Renal cortical epithelial cell (primary cell): Measurements from ENCODE around the gene ODF4. TPM values are rescaled to one million over a fixed set of nuclear protein-coding genes. Genes with fewer than 3 reads are reported as not detected.
A peak's percentile ranks its signal among the peaks of the same experiment; 100 is the strongest.
"Not testable (repeated sequence)": the region's sequence is repeated elsewhere in the genome, so short reads cannot be mapped to it uniquely, and the experiment has no call there.

Experiments used
- DNase-seq: peaks from one replicate; pipeline ENCODE4 v3.0.0-alpha.2; 2011; ENCODE audit warnings: low read depth
- total RNA-seq: library from RNA; depleted of rRNA; stranded (reverse); fragments of >200 nt; gene quantifications from 2 replicates; pipeline ENCODE4 v1.2.3, GENCODE V29; 2014

Gene ODF4
- total RNA-seq, 1 donor from 2014 or later = not detected

GRCh38 chr17:8393470-8394231 is 54.0 kb downstream of the ODF4 start:
- DNase-seq = peak; percentile 77

DNA sequence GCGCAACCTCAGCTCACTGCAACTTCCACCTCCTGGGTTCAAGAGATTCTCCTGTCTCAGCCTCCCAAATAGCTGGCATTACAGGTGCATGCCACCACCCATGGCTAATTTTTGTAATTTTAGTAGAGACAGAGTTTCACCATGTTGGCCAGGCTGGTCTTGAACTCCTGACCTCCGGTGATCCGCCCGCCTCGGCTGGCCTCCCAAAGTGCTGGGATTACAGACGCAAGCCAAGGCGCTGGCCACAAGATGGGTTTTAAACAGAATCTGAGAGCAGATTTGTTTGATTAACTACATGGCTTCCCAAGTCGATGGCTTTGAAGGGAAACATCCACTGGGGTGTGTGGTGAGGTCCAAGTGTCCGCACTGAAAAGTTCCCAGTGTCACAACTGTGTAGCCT is 54.9 kb downstream of the ODF4 start:
- DNase-seq = not testable (repeated sequence)

Other genes with a start within 250 kb of the ODF4 start
- gene ALOXE3, start 221.3 kb upstream of the ODF4 start, total RNA-seq = 0.17 TPM in 1 of 2 replicates, not detected in the other
- gene HES7, start 215.7 kb upstream of the ODF4 start, total RNA-seq = not detected in 2 replicates
- gene PER1, start 187.4 kb upstream of the ODF4 start, total RNA-seq = 4.3 and 34.5 TPM in 2 replicates
- 2.6 and 6.2 TPM in 2 replicates for gene VAMP2, start 176.9 kb upstream of the ODF4 start, total RNA-seq
- gene TMEM107, start 163.5 kb upstream of the ODF4 start, total RNA-seq = 22.7 and 24.0 TPM in 2 replicates
- 11.5 and 12.9 TPM in 2 replicates for gene BORCS6, start 149.7 kb upstream of the ODF4 start, total RNA-seq
- gene AURKB, start 129.3 kb upstream of the ODF4 start, total RNA-seq = 1.0 and 27.8 TPM in 2 replicates
- 3.5 and 12.7 TPM in 2 replicates for gene CTC1, start 91.8 kb upstream of the ODF4 start, total RNA-seq
- gene PFAS, start 90.6 kb upstream of the ODF4 start, total RNA-seq = 19.3 and 23.7 TPM in 2 replicates
- 5.4 and 6.6 TPM in 2 replicates for gene RANGRF, start 51.2 kb upstream of the ODF4 start, total RNA-seq
- 0.35 and 1.3 TPM in 2 replicates for gene SLC25A35, start 44.4 kb upstream of the ODF4 start, total RNA-seq
- gene ARHGEF15, start 29.6 kb upstream of the ODF4 start, total RNA-seq = 0.05 TPM in 1 of 2 replicates, not detected in the other
- gene RPL26, start 43.4 kb downstream of the ODF4 start, total RNA-seq = 4,087 and 4,717 TPM in 2 replicates
- gene RNF222, start 58.0 kb downstream of the ODF4 start, total RNA-seq = not detected in 2 replicates
- gene NDEL1, start 96.0 kb downstream of the ODF4 start, total RNA-seq = 31.8 and 38.0 TPM in 2 replicates